Activated CD4-positive, alpha-beta T cell treated with anti-CD3 and anti-CD28 coated beads, Interleukin-2, amount 10 ng/mL, durations not matched to agents 7 days and 5 days (primary cell): ENCODE results near the gene ASMTL. TPM values are rescaled to one million over a fixed set of nuclear protein-coding genes. Genes with fewer than 3 reads are reported as not detected.

Source experiments
- CTCF ChIA-PET: fragments of 350-600 bp; sonication (Branson Sonifier 250); formaldehyde crosslinking; loops from one replicate; lab custom pipeline; 2021; ENCODE audit warnings: antibody characterized with exemption; lab: Charles Lee
- POLR2A ChIA-PET: fragments of 350-600 bp; sonication (Branson Sonifier 250); formaldehyde crosslinking; loops from one replicate; lab custom pipeline; 2021; ENCODE audit warnings: antibody characterized with exemption; lab: Charles Lee
- DNase-seq: peaks from one replicate; pipeline ENCODE4 v3.0.0-alpha.2; 2020
- H3K27ac Mint-ChIP-seq: one replicate; pipeline ENCODE4 v1.8.0; 2021; ENCODE audit warnings: mild to moderate bottlenecking, moderate library complexity, mixed read lengths
- H3K27me3 Mint-ChIP-seq: one replicate; pipeline ENCODE4 v1.8.0; 2021; ENCODE audit warnings: mixed read lengths
- H3K36me3 Mint-ChIP-seq: one replicate; pipeline ENCODE4 v1.8.0; 2021; ENCODE audit warnings: low read depth, mixed read lengths
- H3K4me1 Mint-ChIP-seq: one replicate; pipeline ENCODE4 v1.8.0; 2021; ENCODE audit warnings: mixed read lengths
- H3K4me3 Mint-ChIP-seq: one replicate; pipeline ENCODE4 v1.8.0; 2021; ENCODE audit warnings: mild to moderate bottlenecking, moderate library complexity, mixed read lengths
- H3K9me3 Mint-ChIP-seq: one replicate; pipeline ENCODE4 v1.8.0; 2021; ENCODE audit warnings: mixed read lengths
- total RNA-seq, 2 experiments: library from RNA; stranded (reverse); gene quantifications; one replicate each; pipeline ENCODE4 v1.2.3, GENCODE V29; 2021

The ASMTL gene
- total RNA-seq, 2 experiments from 2014 or later: 30.7 to 33.9 TPM

GRCh38 chrX:1397001-1397400 is 55.7 kb downstream of the ASMTL start:
- H3K9me3 Mint-ChIP-seq: no peaks in the 10 kb centered on the region
- no peak for DNase-seq
- no peak overlapping the region for H3K4me3 Mint-ChIP-seq
- H3K27me3 Mint-ChIP-seq: no peaks in the 10 kb centered on the region
- H3K27ac Mint-ChIP-seq: peak overlapping the region; percentile 50
- peaks cover 30% of the 10 kb centered on the region for H3K4me1 Mint-ChIP-seq
- ChIA-PET POLR2A (no interaction called here), CTCF (no interaction called here)
- peaks cover 24% of the 10 kb centered on the region for H3K36me3 Mint-ChIP-seq

- DNase-seq: no peak
- Mint-ChIP-seq H3K36me3 (peaks cover 30% of the 10 kb centered on the region), H3K4me3 (peak overlapping the region; percentile 9), H3K9me3 (no peaks in the 10 kb centered on the region), H3K27me3 (no peaks in the 10 kb centered on the region), H3K27ac (no peak overlapping the region), H3K4me1 (peaks cover 35% of the 10 kb centered on the region)
- ChIA-PET CTCF (no interaction called here), POLR2A (no interaction called here)
These were observed 57.0 kb downstream of the ASMTL start for GRCh38 chrX:1395646-1396216.

- POLR2A ChIA-PET: no interaction called here
These were observed 57.8 kb downstream of the ASMTL start for GRCh38 chrX:1394731-1395501.

GRCh38 chrX:1393871-1394615 is 58.7 kb downstream of the ASMTL start:
- peak overlapping the region; percentile 93 for H3K27ac Mint-ChIP-seq
- ChIA-PET CTCF (no interaction called here), POLR2A (no interaction called here)
- H3K4me1 Mint-ChIP-seq: peaks cover 47% of the 10 kb centered on the region
- H3K4me3 Mint-ChIP-seq: peak overlapping the region; percentile 89
- H3K9me3 Mint-ChIP-seq: no peaks in the 10 kb centered on the region
- no peak for DNase-seq
- H3K36me3 Mint-ChIP-seq: peaks cover 39% of the 10 kb centered on the region
- no peaks in the 10 kb centered on the region for H3K27me3 Mint-ChIP-seq

More at GRCh38 chrX:1394731-1395501, 57.8 kb downstream of the ASMTL start:
- Mint-ChIP-seq H3K27me3 (no peaks in the 10 kb centered on the region), H3K9me3 (no peaks in the 10 kb centered on the region), H3K4me3 (peak overlapping the region; percentile 62), H3K27ac (no peak overlapping the region), H3K36me3 (peaks cover 32% of the 10 kb centered on the region), H3K4me1 (peaks cover 39% of the 10 kb centered on the region)
- DNase-seq: no peak
- CTCF ChIA-PET: no interaction called here

- Mint-ChIP-seq H3K9me3 (no peaks in the 10 kb centered on the region), H3K4me3 (peak overlapping the region; percentile 89), H3K4me1 (peaks cover 60% of the 10 kb centered on the region), H3K27me3 (no peaks in the 10 kb centered on the region), H3K27ac (peak overlapping the region; percentile 95), H3K36me3 (peaks cover 54% of the 10 kb centered on the region)
- DNase-seq: no peak
- CTCF ChIA-PET: no interaction called here
- POLR2A ChIA-PET: no interaction called here
These were observed 60.2 kb downstream of the ASMTL start for GRCh38 chrX:1392376-1393068.

GRCh38 chrX:1391707-1392375 is 60.9 kb downstream of the ASMTL start, which contains the start of gene SLC25A6:
TSS of gene SLC25A6 (minus strand) at chrX:1392113. CDS start at chrX:1392009, 104 bp downstream.
- H3K9me3 Mint-ChIP-seq: no peaks in the 10 kb centered on the region
- H3K4me3 Mint-ChIP-seq: peak within 1 kb of the TSS; percentile 89
- ChIA-PET POLR2A (no interaction called here), CTCF (no interaction called here)
- peak within 1 kb of the TSS; percentile 95 for H3K27ac Mint-ChIP-seq
- H3K27me3 Mint-ChIP-seq: no peaks in the 10 kb centered on the region
- H3K4me1 Mint-ChIP-seq: peaks cover 60% of the 10 kb centered on the region
- peaks cover 59% of the 10 kb centered on the region for H3K36me3 Mint-ChIP-seq
- DNase-seq: peak; percentile 99

- peaks cover 61% of the 10 kb centered on the region for H3K36me3 Mint-ChIP-seq
- CTCF ChIA-PET: no interaction called here
- H3K4me3 Mint-ChIP-seq: peak overlapping the region; percentile 89
- peaks cover 60% of the 10 kb centered on the region for H3K4me1 Mint-ChIP-seq
- DNase-seq: no peak
- peak overlapping the region; percentile 95 for H3K27ac Mint-ChIP-seq
- POLR2A ChIA-PET: no interaction called here
- no peaks in the 10 kb centered on the region for H3K27me3 Mint-ChIP-seq
- no peaks in the 10 kb centered on the region for H3K9me3 Mint-ChIP-seq
These were observed 61.4 kb downstream of the ASMTL start for GRCh38 chrX:1391370-1391706.

GRCh38 chrX:1390621-1391369 is 61.9 kb downstream of the ASMTL start:
- POLR2A ChIA-PET: no interaction called here
- no peaks in the 10 kb centered on the region for H3K27me3 Mint-ChIP-seq
- peak overlapping the region; percentile 89 for H3K4me3 Mint-ChIP-seq
- no peaks in the 10 kb centered on the region for H3K9me3 Mint-ChIP-seq
- H3K27ac Mint-ChIP-seq: peak overlapping the region; percentile 95
- no peak for DNase-seq
- H3K36me3 Mint-ChIP-seq: peaks cover 57% of the 10 kb centered on the region
- H3K4me1 Mint-ChIP-seq: peaks cover 56% of the 10 kb centered on the region
- CTCF ChIA-PET: no interaction called here

- Mint-ChIP-seq H3K4me1 (peaks cover 48% of the 10 kb centered on the region), H3K36me3 (peaks cover 55% of the 10 kb centered on the region), H3K4me3 (peak overlapping the region; percentile 49), H3K27me3 (no peaks in the 10 kb centered on the region), H3K27ac (no peak overlapping the region), H3K9me3 (no peaks in the 10 kb centered on the region)
- POLR2A ChIA-PET: no interaction called here
- no peak for DNase-seq
- CTCF ChIA-PET: no interaction called here
These were observed 62.8 kb downstream of the ASMTL start for GRCh38 chrX:1389993-1390285.

GRCh38 chrX:1389181-1389992 is 63.3 kb downstream of the ASMTL start:
- no peak overlapping the region for H3K4me3 Mint-ChIP-seq
- CTCF ChIA-PET: no interaction called here
- H3K27me3 Mint-ChIP-seq: no peaks in the 10 kb centered on the region

GRCh38 chrX:1388651-1389050 is 64.1 kb downstream of the ASMTL start:
- Mint-ChIP-seq H3K27ac (no peak overlapping the region), H3K9me3 (no peaks in the 10 kb centered on the region), H3K36me3 (peaks cover 61% of the 10 kb centered on the region), H3K4me3 (no peak overlapping the region), H3K4me1 (peaks cover 37% of the 10 kb centered on the region), H3K27me3 (no peaks in the 10 kb centered on the region)
- POLR2A ChIA-PET: no interaction called here
- CTCF ChIA-PET: no interaction called here
- DNase-seq: peak; percentile 4

More at GRCh38 chrX:1389181-1389992, 63.3 kb downstream of the ASMTL start:
- Mint-ChIP-seq H3K4me1 (peaks cover 43% of the 10 kb centered on the region), H3K36me3 (peaks cover 57% of the 10 kb centered on the region), H3K27ac (no peak overlapping the region), H3K9me3 (no peaks in the 10 kb centered on the region)
- peak; percentile 3 for DNase-seq
- POLR2A ChIA-PET: no interaction called here
